ENCODE measurements around the gene UFSP2.

The UFSP2 gene, protein sequence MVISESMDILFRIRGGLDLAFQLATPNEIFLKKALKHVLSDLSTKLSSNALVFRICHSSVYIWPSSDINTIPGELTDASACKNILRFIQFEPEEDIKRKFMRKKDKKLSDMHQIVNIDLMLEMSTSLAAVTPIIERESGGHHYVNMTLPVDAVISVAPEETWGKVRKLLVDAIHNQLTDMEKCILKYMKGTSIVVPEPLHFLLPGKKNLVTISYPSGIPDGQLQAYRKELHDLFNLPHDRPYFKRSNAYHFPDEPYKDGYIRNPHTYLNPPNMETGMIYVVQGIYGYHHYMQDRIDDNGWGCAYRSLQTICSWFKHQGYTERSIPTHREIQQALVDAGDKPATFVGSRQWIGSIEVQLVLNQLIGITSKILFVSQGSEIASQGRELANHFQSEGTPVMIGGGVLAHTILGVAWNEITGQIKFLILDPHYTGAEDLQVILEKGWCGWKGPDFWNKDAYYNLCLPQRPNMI

GRCh38 chr4:185425647-185426352 is at the start of gene UFSP2:
Gene UFSP2, minus strand, starts transcription at chr4:185425964. Its CDS starts 96 bp downstream, at chr4:185425868.
- DNase-seq = peak; percentile 50

- DNase-seq = no peak
These were observed 47.5 kb upstream of the UFSP2 start for GRCh38 chr4:185473247-185473646.

- no peak for DNase-seq
These were observed 46.4 kb upstream of the UFSP2 start for GRCh38 chr4:185472103-185472542.

DNA sequence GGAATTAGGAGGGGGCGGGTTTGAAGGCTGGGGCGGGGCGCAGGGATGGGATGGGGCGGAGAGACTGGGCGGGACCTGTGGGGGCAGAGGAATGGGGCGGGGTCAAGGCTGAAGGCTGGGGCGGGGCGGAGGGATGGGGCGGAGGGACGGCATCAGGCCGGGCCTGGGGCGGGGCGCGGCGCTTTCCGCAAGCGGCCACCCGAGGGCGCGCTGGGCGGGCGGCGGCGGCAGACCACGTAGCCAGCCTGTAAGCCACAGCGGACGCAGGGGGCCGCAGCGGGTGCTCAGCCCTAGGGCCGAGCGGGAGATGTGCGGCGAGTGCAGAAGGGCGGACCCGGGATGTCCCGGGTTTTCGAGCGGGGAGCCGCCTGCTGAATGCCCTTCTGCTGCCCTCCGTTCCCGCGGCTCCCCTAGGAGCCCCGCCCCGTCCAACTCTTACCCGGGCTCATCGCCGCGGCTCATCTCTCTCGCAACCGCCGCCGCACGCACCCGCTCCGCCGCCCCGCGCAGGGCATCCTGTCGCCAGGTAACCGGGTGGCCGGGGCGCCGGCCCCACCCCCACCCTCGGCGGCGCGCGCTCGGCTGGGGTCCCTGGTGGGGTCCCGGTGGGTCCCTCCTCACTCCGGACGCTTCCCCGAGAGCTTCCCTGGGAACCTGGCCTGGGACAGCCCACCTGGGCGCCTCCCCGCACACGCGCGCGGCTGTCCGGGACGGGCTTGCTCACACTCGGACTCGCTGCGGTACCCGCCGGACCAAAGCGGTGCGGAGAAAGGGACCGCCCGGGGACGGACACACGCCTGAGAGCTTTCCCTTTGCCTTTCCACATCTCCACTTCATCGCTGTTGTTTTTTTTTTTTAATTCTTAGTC is 45.7 kb upstream of the UFSP2 start, which contains the start of gene CCDC110:
Gene CCDC110, minus strand, starts transcription at position 499 of the 868 bp plus-strand sequence. Its CDS starts 50 bp downstream, at position 449.
- DNase-seq = peak; percentile 82

DNA sequence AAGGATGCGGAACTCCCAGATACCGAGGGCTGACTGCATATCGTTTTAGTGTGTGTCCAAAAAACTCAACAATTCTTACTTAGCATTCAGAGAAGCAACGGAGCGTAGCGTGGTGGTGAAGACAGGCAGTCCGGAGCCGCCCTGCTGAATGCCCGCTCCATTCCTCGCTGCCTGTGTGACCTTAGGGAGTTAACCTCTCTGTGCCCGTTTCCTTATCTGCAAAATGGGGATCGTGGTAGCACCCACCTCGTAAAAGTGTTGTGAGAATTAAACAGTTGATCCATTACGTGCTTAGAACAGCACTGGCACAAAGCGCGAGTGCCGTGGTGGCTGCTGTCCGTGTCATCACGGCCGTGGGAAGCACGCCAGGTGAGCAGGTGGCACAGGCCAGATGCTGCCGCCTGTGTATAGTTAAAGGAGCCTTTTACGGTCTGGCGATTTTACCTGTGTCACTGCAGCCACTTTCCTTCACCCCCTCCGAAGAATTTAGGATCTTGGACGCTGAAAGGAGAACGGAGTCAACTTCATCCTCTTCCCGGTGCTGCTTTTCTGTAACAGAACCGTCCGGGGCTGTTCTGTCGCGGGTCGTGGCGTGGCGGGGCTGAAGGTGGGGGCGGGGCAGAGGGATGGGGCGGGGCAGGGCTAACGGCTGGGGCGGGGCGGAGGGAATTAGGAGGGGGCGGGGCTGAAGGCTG is 44.9 kb upstream of the UFSP2 start:
- DNase-seq = peak; percentile 26

- no peak for DNase-seq
These were observed 43.9 kb upstream of the UFSP2 start for GRCh38 chr4:185469580-185470154.

DNA sequence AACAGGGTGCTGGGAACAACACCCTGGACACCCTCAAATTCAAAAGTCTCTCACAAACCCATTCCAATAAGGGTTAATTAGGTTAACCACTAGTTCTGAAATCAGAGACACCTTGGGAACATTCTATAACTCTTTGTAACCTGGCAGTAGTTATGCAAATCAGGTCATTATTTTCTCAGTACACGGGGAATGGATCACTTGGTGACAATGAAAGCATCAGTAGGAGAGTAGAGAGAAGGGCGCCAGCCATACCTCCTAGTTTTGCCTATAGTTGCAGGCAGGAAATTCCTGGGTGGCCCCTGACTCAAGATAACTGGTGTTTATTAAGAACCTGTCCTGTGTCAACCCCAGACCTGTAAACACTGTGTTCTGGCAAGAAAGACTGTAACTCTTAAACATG is 43.2 kb upstream of the UFSP2 start:
- no peak for DNase-seq

GRCh38 chr4:185467991-185468390 is 42.2 kb upstream of the UFSP2 start:
- DNase-seq = no peak

- no peak for DNase-seq
These were observed 41.3 kb upstream of the UFSP2 start for GRCh38 chr4:185467101-185467500.

DNA sequence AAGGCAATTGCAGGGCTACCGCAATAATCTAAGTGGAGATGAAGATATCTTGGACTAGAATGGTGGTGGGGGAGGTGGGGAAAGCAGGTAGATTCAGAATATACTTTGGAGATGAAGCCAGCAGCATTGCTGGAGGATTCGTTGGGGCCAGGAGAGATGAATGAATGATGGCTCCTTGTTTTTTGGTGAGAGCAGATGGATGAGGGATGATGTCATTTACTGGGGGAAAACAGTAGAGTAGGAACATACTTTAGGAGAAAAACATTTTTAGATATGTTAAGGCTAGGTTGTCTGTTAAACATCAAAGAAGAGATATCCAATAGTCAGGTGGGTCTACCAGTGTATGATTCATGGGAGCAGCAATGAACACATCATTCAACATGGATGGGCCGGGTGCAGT is 39.9 kb upstream of the UFSP2 start:
- DNase-seq = no peak

DNA sequence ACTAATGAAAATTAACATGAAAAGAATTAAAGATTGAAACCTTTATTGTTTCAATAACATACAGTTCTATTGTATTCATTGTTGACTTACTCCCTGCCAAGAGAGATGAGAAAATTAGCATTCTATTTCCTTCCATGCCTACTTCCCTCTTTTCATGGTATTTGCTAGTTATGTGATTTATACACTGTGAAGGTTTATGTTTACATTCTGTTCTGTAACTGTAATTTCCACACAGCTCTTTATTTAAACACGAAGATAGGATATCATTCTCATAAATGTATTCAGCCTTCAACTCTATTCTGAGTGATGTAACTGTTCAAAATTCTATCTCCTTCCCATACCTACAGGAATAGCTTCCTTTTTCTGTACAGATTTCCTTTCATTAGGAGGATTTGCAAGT is 39.1 kb upstream of the UFSP2 start:
- no peak for DNase-seq

DNA sequence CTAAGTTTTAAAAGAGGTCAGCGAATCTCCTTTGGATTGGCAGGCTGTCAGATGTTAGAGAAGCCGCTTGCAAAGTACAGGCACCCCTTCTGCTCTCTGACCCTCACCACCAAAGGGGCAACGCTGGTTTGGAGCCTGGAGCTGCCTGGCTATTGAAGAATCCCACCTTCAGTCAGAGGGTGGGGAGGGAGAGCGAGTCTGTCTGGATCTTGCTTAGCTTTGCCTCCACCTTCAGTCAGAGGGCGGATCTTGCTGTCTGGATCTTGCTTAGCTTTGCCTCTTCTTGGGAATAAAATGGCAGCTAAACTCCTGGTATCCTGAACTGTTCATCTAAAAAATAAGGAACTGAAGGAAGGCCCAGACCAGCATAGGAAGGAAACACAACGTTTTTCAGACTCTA is 38.4 kb upstream of the UFSP2 start:
- no peak for DNase-seq

DNA sequence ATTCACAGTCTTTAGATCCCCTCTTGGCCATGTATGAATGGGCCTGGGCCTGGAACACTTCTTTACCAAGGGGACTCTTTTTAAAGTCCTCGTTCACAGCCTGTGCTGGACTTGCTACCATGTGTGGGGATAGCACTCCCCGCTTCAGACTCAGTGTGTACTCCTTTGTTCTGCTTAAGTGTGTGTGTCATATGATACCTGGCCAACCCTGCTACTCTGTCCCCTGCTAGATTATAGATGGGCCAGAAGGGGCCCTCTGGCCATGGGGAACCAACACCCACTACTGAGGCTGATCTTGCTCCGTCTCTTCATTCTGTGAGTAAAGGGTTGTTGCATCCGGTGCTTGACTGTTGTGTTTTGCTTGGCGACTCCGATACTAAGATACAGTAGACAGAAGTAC is 37.8 kb upstream of the UFSP2 start:
- no peak for DNase-seq

DNA sequence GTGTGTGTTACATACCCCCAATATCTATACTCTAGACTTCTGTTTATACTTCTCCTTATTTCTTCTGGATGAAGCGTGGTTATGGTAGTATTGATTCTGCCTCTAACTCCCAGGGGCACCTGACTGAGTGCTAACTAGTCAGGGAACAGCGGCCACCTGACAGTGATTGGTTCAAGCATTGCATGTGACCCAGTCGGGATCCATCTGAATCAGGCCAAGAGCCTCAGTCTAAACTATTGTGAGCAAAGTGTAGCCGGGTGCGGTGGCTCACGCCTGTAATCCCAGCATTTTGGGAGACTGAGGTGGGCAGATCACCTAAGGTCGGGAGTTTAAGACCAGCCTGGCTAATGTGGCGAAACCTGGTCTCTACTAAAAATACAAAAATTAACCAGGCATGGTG is 35.8 kb upstream of the UFSP2 start:
- no peak for DNase-seq

DNA sequence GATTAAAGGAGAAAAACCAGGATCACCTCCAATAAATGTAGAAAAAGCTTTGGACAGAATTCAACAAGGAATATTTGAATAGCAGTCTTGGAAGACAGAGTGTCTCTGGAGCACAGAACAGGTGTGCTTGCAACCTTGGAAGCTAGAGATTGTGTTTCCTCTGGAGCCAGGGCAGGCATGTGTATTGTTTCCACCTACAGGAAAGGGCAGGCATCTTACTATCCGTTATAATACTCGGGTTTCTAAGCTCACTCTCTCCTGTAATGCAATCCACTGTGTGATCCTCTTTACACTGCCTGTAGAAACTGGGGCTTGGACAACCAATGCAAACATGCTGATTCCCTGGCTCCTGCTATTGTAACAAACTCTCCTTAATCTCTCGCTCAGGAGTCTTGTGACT is 31.4 kb upstream of the UFSP2 start:
- peak; percentile 28 for DNase-seq

- no peak for DNase-seq
These were observed 30.4 kb upstream of the UFSP2 start for GRCh38 chr4:185456131-185456530.

- DNase-seq = no peak
These were observed 19.4 kb upstream of the UFSP2 start for GRCh38 chr4:185445209-185445608.

GRCh38 chr4:185441479-185441878 is 15.7 kb upstream of the UFSP2 start:
- no peak for DNase-seq

- no peak for DNase-seq
These were observed 12.0 kb upstream of the UFSP2 start for GRCh38 chr4:185437809-185438208.

GRCh38 chr4:185435466-185435865 is 9.7 kb upstream of the UFSP2 start:
- no peak for DNase-seq

DNA sequence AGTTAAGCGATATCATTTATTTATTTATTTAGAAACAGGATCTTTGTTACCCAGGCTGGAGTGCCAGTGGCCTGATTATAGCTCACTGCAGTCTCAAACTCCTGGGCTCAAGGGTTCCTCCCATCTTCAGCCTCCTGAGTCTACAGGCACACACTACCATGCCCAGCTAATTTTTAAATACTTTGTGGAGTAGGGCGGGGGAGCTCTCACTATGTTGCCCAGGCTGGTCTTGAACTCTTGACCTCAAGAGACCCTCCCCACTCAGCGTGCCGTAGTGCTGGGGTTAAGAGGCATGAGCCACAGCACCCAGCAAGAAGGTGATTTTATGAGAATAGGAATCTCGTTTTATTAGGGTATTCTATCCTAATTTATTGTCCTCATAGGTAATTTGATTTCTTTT is 3.9 kb upstream of the UFSP2 start:
- no peak for DNase-seq
